GM18867 (cell line): Measurements from ENCODE around the gene LDLR.
"Not testable (repeated sequence)": the region's sequence is repeated elsewhere in the genome, so short reads cannot be mapped to it uniquely, and the experiment has no call there.

ENCODE experiments used
- ATAC-seq: cut with Tn5 transposase; IDR thresholded peaks from one replicate; pipeline ENCODE4 v1.9.1; 2021; ENCODE audit warnings: mild to moderate bottlenecking, moderate library complexity; ENCODE audit not compliant: unreplicated experiment

LDLR gene

GRCh38 chr19:11138601-11139300, 49.5 kb downstream of the LDLR start:
- no peak for ATAC-seq

GRCh38 chr19:11140023-11140538, 50.8 kb downstream of the LDLR start:
- ATAC-seq: not testable (repeated sequence)

GRCh38 chr19:11140896-11141295, 51.6 kb downstream of the LDLR start:
- no peak for ATAC-seq

- ATAC-seq: no peak
Observed at GRCh38 chr19:11141937-11142527, 52.8 kb downstream of the LDLR start.

- ATAC-seq: no peak
Observed at GRCh38 chr19:11142528-11143171, 53.4 kb downstream of the LDLR start.

GRCh38 chr19:11145536-11145924, 56.3 kb downstream of the LDLR start:
- no peak for ATAC-seq

GRCh38 chr19:11148001-11148400, 58.7 kb downstream of the LDLR start:
- ATAC-seq: no peak

- ATAC-seq: no peak
Observed at GRCh38 chr19:11151181-11151580, 61.9 kb downstream of the LDLR start.

- no peak for ATAC-seq
Observed at GRCh38 chr19:11152318-11153062, 63.2 kb downstream of the LDLR start.

GRCh38 chr19:11154683-11155047, 65.4 kb downstream of the LDLR start:
- ATAC-seq: no peak

GRCh38 chr19:11155373-11156120, 66.3 kb downstream of the LDLR start, which contains the start of gene SPC24:
TSS of gene SPC24 (minus strand) at chr19:11155782. CDS start at chr19:11155776, 6 bp downstream.
- ATAC-seq: peak; percentile 95

GRCh38 chr19:11159598-11160439, 70.6 kb downstream of the LDLR start:
- ATAC-seq: no peak

- ATAC-seq: not testable (repeated sequence)
Observed at GRCh38 chr19:11160440-11160768, 71.1 kb downstream of the LDLR start.

GRCh38 chr19:11164296-11164695, 75.0 kb downstream of the LDLR start:
- ATAC-seq: no peak

- no peak for ATAC-seq
Observed at GRCh38 chr19:11164879-11165406, 75.7 kb downstream of the LDLR start.

GRCh38 chr19:11165486-11166030, 76.3 kb downstream of the LDLR start:
- ATAC-seq: no peak

GRCh38 chr19:11166281-11167142, 77.2 kb downstream of the LDLR start:
- no peak for ATAC-seq

GRCh38 chr19:11168568-11168967, 79.3 kb downstream of the LDLR start:
- ATAC-seq: no peak
